ENCODE results near the gene TMX3. TPM values are rescaled to one million over a fixed set of nuclear protein-coding genes. Genes with fewer than 3 reads are reported as not detected.

The TMX3 gene
- total RNA-seq (2022; extraction: Qiagen RNA extraction): 16.9 to 24.3 TPM (median 21.4 TPM) in 5 replicates

GRCh38 chr18:68714712-68715496, at the start of gene TMX3:
Gene TMX3 (minus strand): TSS chr18:68715108. CDS start chr18:68714981, 127 bp downstream.

Other genes with a start within 250 kb of the TMX3 start
- 0.19 to 0.58 TPM (median 0.37 TPM) in 5 replicates for gene CCDC102B, start 83.0 kb upstream of the TMX3 start, total RNA-seq (2022; extraction: Qiagen RNA extraction)